Body of pancreas (tissue), 4 donors: Measurements from ENCODE around the gene NFYC. TPM values are rescaled to one million over a fixed set of nuclear protein-coding genes. Genes with fewer than 3 reads are reported as not detected.

Experiments used
- ATAC-seq: fragments of 150-250 bp; one replicate; pipeline ENCODE4 v1.9.1; 2016
- DNase-seq, 4 donors: peaks; one replicate each; pipeline ENCODE4 v3.0.0-alpha.2; 2019
- H3K27ac ChIP-seq, 4 donors: fragments of 200-600 bp; sonication (generic); 1 replicate in 3 of 4; 2 replicates in 1 of 4; pipeline versions ENCODE4 v1.5.1 to v1.6.1; 2016 to 2019; ENCODE audit warnings: mild to moderate bottlenecking in 1 of 4, mixed read lengths in 1 of 4, moderate library complexity in 1 of 4
- H3K27me3 ChIP-seq, 2 donors: fragments of 200-600 bp; sonication (generic); one replicate each; pipeline ENCODE4 v1.6.0; 2016; ENCODE audit warnings: mild to moderate bottlenecking in 1 of 2
- H3K36me3 ChIP-seq, 2 donors: fragments of 200-600 bp; sonication (generic); replicated peaks in 1 of 2; 2 replicates each; pipeline ENCODE4 v1.5.1; 2016; ENCODE audit warnings: low read depth in 2 of 2; ENCODE audit not compliant: insufficient read depth in 1 of 2
- H3K4me1 ChIP-seq: fragments of 200-600 bp; sonication (generic); one replicate; pipeline ENCODE4 v1.6.0; 2016
- H3K4me3 ChIP-seq, 2 donors: fragments of 200-600 bp; sonication (generic); 1 replicate in 1 of 2; 2 replicates in 1 of 2; pipeline ENCODE4 v1.5.1; 2016 to 2019
- H3K9me3 ChIP-seq, 3 donors: fragments of 200-600 bp; sonication (generic); 1 replicate in 2 of 3; 2 replicates in 1 of 3; pipeline ENCODE4 v1.5.1; 2016
- POLR2A ChIP-seq, 3 donors: fragments of 450-650 bp; IDR thresholded peaks; one replicate each; pipeline ENCODE4 v1.6.1; 2016; ENCODE audit warnings: antibody characterized with exemption in 3 of 3, mild to moderate bottlenecking in 2 of 3
- WGBS, 2 donors: methylation state at CpG; one replicate each; pipeline ENCODE4 v1.1.5; 2017; 5-methylcytosine and 5-hydroxymethylcytosine counted together
- intact Hi-C: fragments of 100-400 bp; cut with DNase I; formaldehyde crosslinking; loops from one replicate; pipeline ENCODE4 v1.15.1; 2023
- total RNA-seq, 2 donors: library from RNA; depleted of rRNA; stranded (reverse); fragments of >200 nt; gene quantifications; one replicate each; pipeline ENCODE4 v1.1.0, GENCODE V29; 2016
- TF ChIP-seq, protein P1 (sequence below), 7 experiments: fragments of 450-650 bp in 4 of 7; fragments of 200-600 bp in 3 of 7; sonication (generic) in 3 of 7; IDR thresholded peaks; one replicate each; pipeline ENCODE4 v1.5.1; 2016 to 2019; ENCODE audit warnings: antibody characterized with exemption in 7 of 7

NFYC gene
- total RNA-seq, 2 donors from 2014 or later = 37.2 to 44.9 TPM

DNA sequence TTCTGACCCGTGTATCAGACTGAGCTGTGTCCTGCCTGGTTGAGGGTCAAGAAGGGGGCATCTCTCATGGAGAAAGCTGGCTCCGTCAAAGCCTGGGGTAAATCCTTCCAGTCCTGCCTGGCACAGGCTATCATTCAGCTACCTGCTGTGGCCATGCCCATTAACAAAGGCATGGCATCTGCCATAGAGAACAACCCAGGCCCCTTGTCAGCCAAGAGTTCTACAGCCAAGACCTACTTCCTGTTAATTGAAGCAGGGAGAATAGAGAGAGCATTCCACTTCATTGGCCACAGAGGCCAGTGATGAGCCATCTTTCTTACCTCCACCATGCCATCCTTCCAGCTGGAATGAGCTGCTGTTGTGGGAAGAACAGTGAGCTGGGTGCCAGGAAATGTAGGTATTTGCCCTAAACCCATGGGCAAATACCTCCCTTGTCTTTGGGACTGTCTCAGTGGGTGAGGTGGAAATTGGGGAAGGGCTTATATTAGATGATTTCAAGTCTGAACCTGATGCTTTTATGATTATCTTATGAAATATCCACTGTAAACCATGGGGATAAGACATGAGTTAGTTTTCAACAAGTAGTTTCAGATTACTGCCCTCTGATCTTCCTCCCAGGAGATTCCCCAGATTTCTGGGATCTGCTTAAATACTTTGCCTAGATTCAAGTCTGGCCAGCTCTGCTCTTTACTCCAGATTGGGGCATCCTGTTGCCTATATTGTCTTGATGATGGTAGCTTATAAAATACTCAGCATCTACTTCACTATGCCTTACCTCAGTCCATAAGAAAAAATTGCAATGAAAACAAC lies 80.8 kb downstream of the NFYC start:
- 82% methylated on average over 2 of the region's 2 CpGs; no CpG with 5 or more reads in 1 of the 2 donors for WGBS, 2 donors
- no peak for DNase-seq
- no peak for ATAC-seq
- intact Hi-C loops = no loop called here
- Histone ChIP-seq H3K27me3 (no peaks in the 10 kb centered on the region), H3K36me3 (peaks cover 6 to 28% of the 10 kb centered on the region in 2 donors), H3K4me3 (no peak overlapping the region), H3K27ac (no peak overlapping the region), H3K9me3 (no peaks in the 10 kb centered on the region), H3K4me1 (peaks cover 8% of the 10 kb centered on the region)
- TF ChIP-seq, protein P1, sequence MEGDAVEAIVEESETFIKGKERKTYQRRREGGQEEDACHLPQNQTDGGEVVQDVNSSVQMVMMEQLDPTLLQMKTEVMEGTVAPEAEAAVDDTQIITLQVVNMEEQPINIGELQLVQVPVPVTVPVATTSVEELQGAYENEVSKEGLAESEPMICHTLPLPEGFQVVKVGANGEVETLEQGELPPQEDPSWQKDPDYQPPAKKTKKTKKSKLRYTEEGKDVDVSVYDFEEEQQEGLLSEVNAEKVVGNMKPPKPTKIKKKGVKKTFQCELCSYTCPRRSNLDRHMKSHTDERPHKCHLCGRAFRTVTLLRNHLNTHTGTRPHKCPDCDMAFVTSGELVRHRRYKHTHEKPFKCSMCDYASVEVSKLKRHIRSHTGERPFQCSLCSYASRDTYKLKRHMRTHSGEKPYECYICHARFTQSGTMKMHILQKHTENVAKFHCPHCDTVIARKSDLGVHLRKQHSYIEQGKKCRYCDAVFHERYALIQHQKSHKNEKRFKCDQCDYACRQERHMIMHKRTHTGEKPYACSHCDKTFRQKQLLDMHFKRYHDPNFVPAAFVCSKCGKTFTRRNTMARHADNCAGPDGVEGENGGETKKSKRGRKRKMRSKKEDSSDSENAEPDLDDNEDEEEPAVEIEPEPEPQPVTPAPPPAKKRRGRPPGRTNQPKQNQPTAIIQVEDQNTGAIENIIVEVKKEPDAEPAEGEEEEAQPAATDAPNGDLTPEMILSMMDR (IDR thresholded peaks at IDR 0.05) = no peak
- no peak for TF ChIP-seq POLR2A (IDR thresholded peaks at IDR 0.05)

DNA sequence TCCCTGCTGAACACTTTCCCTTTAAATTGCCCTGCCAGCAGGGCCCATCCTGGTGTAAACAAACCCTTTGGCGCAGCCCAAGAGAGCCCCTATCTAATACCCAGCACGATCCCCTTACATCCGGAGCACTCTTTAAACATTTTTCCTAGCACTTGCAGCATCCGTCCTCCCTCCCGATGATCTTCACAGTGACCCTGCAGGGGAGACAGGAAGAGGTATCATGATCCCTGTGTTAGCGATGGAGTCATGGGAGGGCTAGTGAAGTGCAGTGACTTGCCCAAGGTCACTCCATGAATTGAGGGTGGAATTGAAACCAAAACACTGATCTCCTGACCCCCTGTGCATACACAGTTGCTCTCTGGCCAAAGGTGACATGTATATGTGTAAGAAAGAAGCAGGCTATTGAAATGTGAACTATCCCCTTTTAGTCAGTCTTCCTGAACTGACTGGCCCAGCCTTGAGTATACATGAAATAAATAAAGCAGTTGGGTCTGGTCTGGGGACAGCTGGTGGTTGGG lies 82.3 kb downstream of the NFYC start:
- intact Hi-C loops = no loop called here
- DNase-seq (no peak), ATAC-seq (no peak)

DNA sequence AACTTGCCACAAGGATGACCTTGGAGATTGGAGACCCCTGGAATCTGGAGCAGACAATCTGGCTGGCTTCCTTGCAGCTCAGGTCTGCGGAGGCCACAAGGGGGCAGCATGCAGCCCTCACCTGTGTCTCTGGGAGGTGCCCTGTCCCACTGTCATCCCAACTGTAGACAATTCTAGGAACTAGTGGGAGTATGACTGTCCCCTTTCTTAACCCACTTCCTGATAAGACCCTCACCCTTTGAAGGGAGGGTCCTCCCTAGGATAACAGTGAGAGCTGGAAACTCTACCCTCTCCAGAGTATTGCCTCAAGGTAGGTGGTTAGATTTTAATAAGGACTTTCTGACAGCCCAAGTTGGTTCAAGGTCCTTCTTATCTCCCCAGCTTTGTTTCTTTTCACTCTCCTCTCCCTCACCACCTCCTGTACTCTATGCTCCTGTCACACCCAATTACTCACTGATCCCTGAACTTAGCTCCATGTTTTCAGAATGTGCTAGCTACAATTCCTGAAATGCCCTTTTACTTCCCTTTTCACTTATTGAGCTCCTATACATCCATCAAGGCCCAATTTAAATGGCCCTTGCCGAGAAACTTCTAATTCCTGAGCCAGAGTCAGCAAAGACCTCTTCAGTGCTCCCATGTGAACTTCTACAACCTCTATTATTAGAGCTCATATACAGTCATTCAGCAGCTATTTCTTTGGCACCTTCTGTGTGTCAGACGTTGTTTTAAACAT lies 82.9 kb downstream of the NFYC start:
- intact Hi-C loops = no loop called here
- 34 to 36% methylated on average over 3 of the region's 3 CpGs for WGBS, 2 donors
- DNase-seq (peak; percentile 56 to 76 (median 60)), ATAC-seq (peak; percentile 69)
- Histone ChIP-seq H3K27me3 (no peaks in the 10 kb centered on the region), H3K27ac (no peak overlapping the region), H3K9me3 (no peaks in the 10 kb centered on the region), H3K4me1 (peaks cover 8% of the 10 kb centered on the region), H3K4me3 (no peak overlapping the region), H3K36me3 (peaks cover 4 to 15% of the 10 kb centered on the region in 2 donors)
- TF ChIP-seq, protein P1 (IDR thresholded peaks at IDR 0.05) = peak; percentile 46 to 84 (median 65)
- TF ChIP-seq POLR2A (IDR thresholded peaks at IDR 0.05) = no peak

More for the DNA sequence above, 82.3 kb downstream of the NFYC start:
- Histone ChIP-seq H3K27me3 (no peaks in the 10 kb centered on the region), H3K27ac (no peak overlapping the region), H3K4me1 (peaks cover 8% of the 10 kb centered on the region), H3K9me3 (no peaks in the 10 kb centered on the region), H3K4me3 (no peak overlapping the region), H3K36me3 (peaks cover 4 to 20% of the 10 kb centered on the region in 2 donors)
- TF ChIP-seq, protein P1 (IDR thresholded peaks at IDR 0.05) = no peak
- no peak for TF ChIP-seq POLR2A (IDR thresholded peaks at IDR 0.05)
- 35 to 51% methylated on average over 5 to 6 of the region's 6 CpGs for WGBS, 2 donors

DNA sequence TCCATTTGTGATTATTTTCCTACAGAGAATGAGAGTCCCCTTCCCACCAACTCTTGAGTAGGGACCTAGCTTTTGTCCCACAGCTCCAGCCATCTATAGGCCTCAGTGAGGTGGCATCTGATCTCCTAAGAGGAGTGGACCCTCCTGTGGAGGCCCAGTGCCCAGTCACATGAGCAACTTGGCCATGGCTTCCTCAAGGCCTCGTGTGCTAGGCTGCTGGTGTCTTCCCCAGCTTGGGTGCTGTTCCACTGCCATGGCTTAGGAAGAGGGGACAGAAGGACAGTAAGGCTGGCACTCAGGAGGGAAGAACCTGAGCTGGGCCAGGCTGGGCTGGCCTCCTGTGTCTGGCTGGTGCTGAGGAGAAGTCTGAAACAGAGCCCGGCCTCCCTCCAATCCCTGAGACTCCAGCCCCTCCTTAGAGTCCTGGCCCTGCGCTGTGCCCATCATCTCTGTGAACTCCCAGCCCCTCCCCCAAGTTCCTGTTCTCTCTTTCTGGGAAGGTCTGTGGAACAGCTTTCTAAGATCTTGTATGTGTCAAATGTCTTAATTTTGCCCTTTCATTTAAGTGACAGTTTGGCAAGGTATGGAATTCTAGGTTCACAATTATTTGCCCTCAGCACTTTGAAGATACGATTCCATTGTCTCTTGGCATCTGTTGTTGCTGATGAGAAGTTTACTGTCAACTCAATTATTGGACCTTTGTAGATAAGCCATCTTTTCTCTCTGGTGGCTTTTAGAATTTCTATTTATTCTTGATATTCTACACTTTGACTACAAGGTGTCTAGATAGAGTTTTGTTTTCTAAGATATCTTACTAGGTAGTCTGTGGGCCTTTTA lies 85.0 kb downstream of the NFYC start:
- H3K9me3 ChIP-seq = no peaks in the 10 kb centered on the region
- H3K27ac ChIP-seq = no peak overlapping the region
- H3K4me1 ChIP-seq = peaks cover 8% of the 10 kb centered on the region
- WGBS, 2 donors = 95 to 97% methylated on average over 4 of the region's 4 CpGs
- H3K27me3 ChIP-seq = no peaks in the 10 kb centered on the region
- intact Hi-C loops = no loop called here
- no peak for ATAC-seq
- no peak overlapping the region for H3K4me3 ChIP-seq
- no peak for DNase-seq
- no peak for TF ChIP-seq POLR2A (IDR thresholded peaks at IDR 0.05)
- TF ChIP-seq, protein P1 (IDR thresholded peaks at IDR 0.05) = no peak
- peaks cover under 1 to 4% of the 10 kb centered on the region in 2 donors for H3K36me3 ChIP-seq
